Astrocyte (in vitro differentiated cells and primary cell): ENCODE data around the gene PTPRN2. TPM values are rescaled to one million over a fixed set of nuclear protein-coding genes. Genes with fewer than 3 reads are reported as not detected.

Source experiments
- DNase-seq: peaks from one replicate; pipeline ENCODE4 v3.0.0-alpha.2; 2010; ENCODE audit warnings: low read depth
- FAIRE-seq: peaks from 2 replicates; lab custom pipeline; 2011; peaks lifted over from hg19 to GRCh38; lab: Jason Lieb, UNC
- H2AFZ ChIP-seq: 2 replicates; pipeline ENCODE4 v1.6.0; 2012; ENCODE audit warnings: low read depth, low read length, inconsistent platforms
- H3K27ac ChIP-seq: 2 replicates; pipeline ENCODE4 v1.5.1; 2011; ENCODE audit warnings: low read depth, low read length, inconsistent platforms
- H3K27me3 ChIP-seq: 2 replicates; pipeline ENCODE4 v1.6.0; 2011; ENCODE audit warnings: low read length, inconsistent platforms; ENCODE audit not compliant: insufficient read depth
- H3K36me3 ChIP-seq: 2 replicates; pipeline ENCODE4 v1.5.1; 2011; ENCODE audit warnings: low read length, inconsistent platforms; ENCODE audit not compliant: insufficient read depth
- H3K4me1 ChIP-seq: 2 replicates; pipeline ENCODE4 v1.5.1; 2011; ENCODE audit warnings: low read length, inconsistent platforms; ENCODE audit not compliant: insufficient read depth
- H3K4me2 ChIP-seq: 2 replicates; pipeline ENCODE4 v1.6.0; 2012; ENCODE audit warnings: low read length, inconsistent platforms
- H3K4me3 ChIP-seq: 2 replicates; pipeline ENCODE4 v1.5.1; 2011; ENCODE audit warnings: low read depth, mild to moderate bottlenecking, low read length, inconsistent platforms; ENCODE audit not compliant: insufficient read depth
- H3K79me2 ChIP-seq: 2 replicates; pipeline ENCODE4 v1.6.0; 2012; ENCODE audit warnings: mild to moderate bottlenecking, low read length, inconsistent platforms; ENCODE audit not compliant: insufficient read depth
- H3K9ac ChIP-seq: 2 replicates; pipeline ENCODE4 v1.6.0; 2012; ENCODE audit warnings: mild to moderate bottlenecking, low read length, inconsistent platforms
- H3K9me3 ChIP-seq: 2 replicates; pipeline ENCODE4 v1.5.1; 2012; ENCODE audit warnings: low read depth, mild to moderate bottlenecking, low read length, inconsistent platforms; ENCODE audit not compliant: insufficient read depth
- H4K20me1 ChIP-seq: 2 replicates; pipeline ENCODE4 v1.6.0; 2012; ENCODE audit warnings: low read length, inconsistent platforms; ENCODE audit not compliant: insufficient read depth
- H3K27ac Mint-ChIP-seq: one replicate; pipeline ENCODE4 v1.8.0; 2021; ENCODE audit warnings: mild to moderate bottlenecking, mixed read lengths; ENCODE audit not compliant: unreplicated experiment
- H3K27me3 Mint-ChIP-seq: one replicate; pipeline ENCODE4 v1.8.0; 2021; ENCODE audit warnings: low read depth, mixed read lengths; ENCODE audit not compliant: unreplicated experiment
- H3K36me3 Mint-ChIP-seq: one replicate; pipeline ENCODE4 v1.8.0; 2021; ENCODE audit warnings: low read depth, mixed read lengths; ENCODE audit not compliant: unreplicated experiment
- H3K4me1 Mint-ChIP-seq: one replicate; pipeline ENCODE4 v1.8.0; 2021; ENCODE audit warnings: low read depth, mixed read lengths; ENCODE audit not compliant: unreplicated experiment
- H3K4me3 Mint-ChIP-seq: one replicate; pipeline ENCODE4 v1.8.0; 2021; ENCODE audit warnings: mild to moderate bottlenecking, moderate library complexity, mixed read lengths; ENCODE audit not compliant: unreplicated experiment
- H3K9me3 Mint-ChIP-seq: one replicate; pipeline ENCODE4 v1.8.0; 2021; ENCODE audit warnings: mild to moderate bottlenecking, mixed read lengths; ENCODE audit not compliant: unreplicated experiment
- EZH2 ChIP-seq: IDR thresholded peaks from 2 replicates; pipeline ENCODE4 v1.6.1; 2012; ENCODE audit warnings: mild to moderate bottlenecking, low read length, inconsistent platforms; ENCODE audit not compliant: insufficient read depth
- total RNA-seq: library from RNA; stranded (reverse); gene quantifications from 2 replicates; pipeline ENCODE4 v1.2.1, GENCODE V29; 2021
- TF ChIP-seq, protein P1 (sequence below): IDR thresholded peaks from 2 replicates; pipeline ENCODE4 v1.5.1; 2011; ENCODE audit warnings: low read depth, mild to moderate bottlenecking, inconsistent platforms, low read length, moderate library complexity; ENCODE audit not compliant: insufficient read depth

The PTPRN2 gene
- total RNA-seq, 1 donor from 2014 or later: 0.09 TPM

DNA sequence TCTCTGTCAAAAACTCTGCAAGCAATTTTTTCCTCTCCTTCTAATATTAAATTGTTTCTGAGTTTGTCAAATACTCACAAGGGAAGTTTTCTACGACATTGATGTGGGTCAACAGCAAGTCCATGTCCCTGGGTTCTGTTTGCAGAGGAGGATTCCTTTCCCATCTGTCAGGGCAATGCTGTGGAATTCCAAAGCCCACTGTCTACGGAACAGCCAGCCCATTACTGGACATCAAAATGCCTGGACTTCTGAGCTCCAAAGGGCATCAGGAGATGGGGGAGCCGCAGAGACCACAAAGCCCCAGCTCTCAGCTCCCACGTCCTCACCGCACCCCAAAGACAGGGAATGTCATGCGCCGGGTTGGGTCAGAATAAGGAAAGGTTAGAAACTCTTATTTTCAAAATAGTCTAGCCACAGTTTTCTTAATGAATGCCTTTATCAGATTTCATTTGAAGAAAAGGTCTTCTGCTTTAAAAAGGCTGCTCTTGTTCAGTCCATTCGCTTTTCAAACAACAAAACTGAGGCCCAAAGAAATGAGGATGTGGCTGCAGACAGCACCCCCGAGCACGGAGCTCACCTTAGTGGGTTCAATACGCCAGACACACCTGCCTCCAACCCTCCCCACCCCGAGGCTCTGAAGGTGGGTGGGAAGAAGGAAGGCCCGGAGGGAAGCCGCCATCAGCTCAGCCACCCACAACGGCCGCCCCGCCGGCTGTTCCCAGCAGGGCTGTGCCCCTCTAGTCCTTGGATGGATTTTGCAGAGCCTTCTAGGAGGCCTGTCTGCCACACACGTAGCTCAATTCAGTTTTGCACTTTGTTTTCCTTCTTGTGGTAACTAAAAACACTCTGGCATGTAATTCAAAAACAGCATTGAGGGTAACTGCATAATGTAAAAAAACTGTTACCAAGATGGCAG lies 44.7 kb downstream of the PTPRN2 start:
- FAIRE-seq: no peak
- TF ChIP-seq, protein P1, sequence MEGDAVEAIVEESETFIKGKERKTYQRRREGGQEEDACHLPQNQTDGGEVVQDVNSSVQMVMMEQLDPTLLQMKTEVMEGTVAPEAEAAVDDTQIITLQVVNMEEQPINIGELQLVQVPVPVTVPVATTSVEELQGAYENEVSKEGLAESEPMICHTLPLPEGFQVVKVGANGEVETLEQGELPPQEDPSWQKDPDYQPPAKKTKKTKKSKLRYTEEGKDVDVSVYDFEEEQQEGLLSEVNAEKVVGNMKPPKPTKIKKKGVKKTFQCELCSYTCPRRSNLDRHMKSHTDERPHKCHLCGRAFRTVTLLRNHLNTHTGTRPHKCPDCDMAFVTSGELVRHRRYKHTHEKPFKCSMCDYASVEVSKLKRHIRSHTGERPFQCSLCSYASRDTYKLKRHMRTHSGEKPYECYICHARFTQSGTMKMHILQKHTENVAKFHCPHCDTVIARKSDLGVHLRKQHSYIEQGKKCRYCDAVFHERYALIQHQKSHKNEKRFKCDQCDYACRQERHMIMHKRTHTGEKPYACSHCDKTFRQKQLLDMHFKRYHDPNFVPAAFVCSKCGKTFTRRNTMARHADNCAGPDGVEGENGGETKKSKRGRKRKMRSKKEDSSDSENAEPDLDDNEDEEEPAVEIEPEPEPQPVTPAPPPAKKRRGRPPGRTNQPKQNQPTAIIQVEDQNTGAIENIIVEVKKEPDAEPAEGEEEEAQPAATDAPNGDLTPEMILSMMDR: no peak
- TF ChIP-seq EZH2: no peak
- Histone ChIP-seq H3K27me3 (peaks cover under 1% of the 10 kb centered on the region), H3K36me3 (no peaks in the 10 kb centered on the region), H3K9ac (no peak overlapping the region), H3K79me2 (no peaks in the 10 kb centered on the region), H2AFZ (no peak overlapping the region), H3K4me3 (no peak overlapping the region), H3K4me2 (no peak overlapping the region), H3K9me3 (peaks cover 3% of the 10 kb centered on the region), H4K20me1 (no peaks in the 10 kb centered on the region), H3K27ac (no peak overlapping the region), H3K4me1 (no peaks in the 10 kb centered on the region)
- no peak overlapping the region for H3K27ac Mint-ChIP-seq
- peaks cover 5% of the 10 kb centered on the region for H3K27me3 Mint-ChIP-seq
- no peaks in the 10 kb centered on the region for H3K4me1 Mint-ChIP-seq
- no peaks in the 10 kb centered on the region for H3K36me3 Mint-ChIP-seq
- H3K4me3 Mint-ChIP-seq: no peak overlapping the region
- DNase-seq: no peak
- peaks cover 4% of the 10 kb centered on the region for H3K9me3 Mint-ChIP-seq

DNA sequence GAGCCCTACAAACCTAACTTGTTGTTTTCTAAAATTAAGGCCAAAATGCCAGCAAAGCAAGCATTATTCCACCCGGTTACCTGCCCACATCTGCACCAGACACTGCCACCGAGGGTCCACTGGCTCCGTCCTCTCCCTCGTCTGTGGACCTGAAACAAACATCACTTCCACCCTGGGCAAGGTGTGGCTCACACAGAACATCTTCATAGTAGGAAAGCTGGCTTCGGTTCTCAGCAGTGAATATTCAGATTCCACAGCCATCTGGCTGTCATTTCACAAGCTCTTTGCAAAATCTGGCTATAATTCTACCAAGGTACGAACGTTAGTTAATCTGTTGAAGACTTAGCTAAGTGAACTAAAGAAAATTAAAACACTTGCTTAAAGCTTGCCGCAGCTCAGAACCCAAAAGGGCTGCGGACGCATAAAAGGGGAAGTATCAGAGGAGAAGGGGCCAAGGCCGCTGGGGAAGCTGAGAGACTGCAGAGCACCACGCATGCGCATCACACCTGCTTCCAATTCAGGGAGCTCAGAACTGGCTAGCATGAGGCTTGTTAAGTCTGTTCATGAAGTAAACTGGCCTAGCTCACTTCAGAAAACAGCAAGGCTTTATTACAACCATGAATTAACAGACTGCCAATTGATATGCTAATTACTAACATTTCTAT lies 46.1 kb downstream of the PTPRN2 start:
- no peak for DNase-seq
- TF ChIP-seq EZH2: no peak
- TF ChIP-seq, protein P1: no peak
- no peak for FAIRE-seq
- Histone ChIP-seq H3K4me2 (no peak overlapping the region), H3K27ac (no peak overlapping the region), H3K4me3 (no peak overlapping the region), H3K79me2 (no peaks in the 10 kb centered on the region), H3K4me1 (no peaks in the 10 kb centered on the region), H2AFZ (no peak overlapping the region), H3K9ac (no peak overlapping the region), H3K27me3 (no peaks in the 10 kb centered on the region), H3K9me3 (peaks cover 1% of the 10 kb centered on the region), H3K36me3 (no peaks in the 10 kb centered on the region), H4K20me1 (no peaks in the 10 kb centered on the region)
- H3K27me3 Mint-ChIP-seq: peaks cover 7% of the 10 kb centered on the region
- no peaks in the 10 kb centered on the region for H3K36me3 Mint-ChIP-seq
- peaks cover 4% of the 10 kb centered on the region for H3K9me3 Mint-ChIP-seq
- H3K27ac Mint-ChIP-seq: no peak overlapping the region
- H3K4me3 Mint-ChIP-seq: no peak overlapping the region
- no peaks in the 10 kb centered on the region for H3K4me1 Mint-ChIP-seq
